Large intestine (tissue), 3 donors: Measurements from ENCODE around the gene HNF1B. TPM values are rescaled to one million over a fixed set of nuclear protein-coding genes. Genes with fewer than 3 reads are reported as not detected.

Experiments used
- DNase-seq, 2 donors: peaks; one replicate each; pipeline versions ENCODE4 v3.0.0 to v3.0.0-alpha.2; 2013
- H3K27ac ChIP-seq: one replicate; pipeline ENCODE4 v1.5.1; 2013; ENCODE audit warnings: low read length
- H3K27me3 ChIP-seq: 2 replicates; pipeline ENCODE4 v1.6.1; 2013; ENCODE audit warnings: low read length; ENCODE audit not compliant: control insufficient read depth, insufficient read depth
- H3K36me3 ChIP-seq: 2 replicates; pipeline ENCODE4 v1.6.1; 2013; ENCODE audit warnings: low read length; ENCODE audit not compliant: control insufficient read depth, insufficient read depth
- H3K4me1 ChIP-seq: one replicate; pipeline ENCODE4 v1.6.1; 2013; ENCODE audit warnings: low read length; ENCODE audit not compliant: control insufficient read depth, insufficient read depth
- H3K4me3 ChIP-seq: one replicate; pipeline ENCODE4 v1.5.1; 2013; ENCODE audit warnings: low read length
- H3K9me3 ChIP-seq: one replicate; pipeline ENCODE4 v1.6.1; 2013; ENCODE audit warnings: mild to moderate bottlenecking, low read depth, low read length, moderate library complexity; ENCODE audit not compliant: control insufficient read depth
- WGBS: methylation state at CpG from one replicate; pipeline ENCODE4 v1.1.5; 2013; ENCODE audit warnings: low lambda C conversion rate; ENCODE audit not compliant: insufficient coverage; 5-methylcytosine and 5-hydroxymethylcytosine counted together
- polyA plus RNA-seq: library from polyadenylated mRNA; unstranded; fragments of 120-200 nt; gene quantifications from one replicate; pipeline ENCODE4 v1.2.1, GENCODE V29; 2013

HNF1B gene
- polyA plus RNA-seq, 1 donor, result 21.5 TPM

DNA sequence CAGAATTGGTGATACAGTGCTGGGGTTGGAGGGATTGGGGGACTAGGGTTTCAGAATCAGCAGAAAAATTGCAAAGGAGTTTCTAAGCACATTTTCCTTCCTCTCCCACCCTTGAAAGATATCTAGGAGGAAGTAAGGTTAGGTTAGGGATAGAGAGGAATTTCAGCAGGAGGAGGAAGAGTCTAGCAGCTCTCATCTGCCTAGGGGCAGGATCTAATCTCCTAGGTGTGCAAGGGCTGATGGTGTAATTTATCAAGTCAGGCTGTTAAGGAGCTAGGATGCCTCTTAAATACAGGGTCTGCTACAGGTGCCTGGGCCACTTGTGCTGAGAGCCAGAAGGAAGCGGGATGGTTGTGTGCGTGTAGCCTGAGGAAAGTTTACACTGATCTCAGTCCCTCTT is 1.8 kb upstream of the HNF1B start:
- H3K9me3 ChIP-seq, result peaks cover 7% of the 10 kb centered on the region
- H3K4me3 ChIP-seq, result peak overlapping the region; percentile 85
- H3K4me1 ChIP-seq, result peaks cover 20% of the 10 kb centered on the region
- peaks cover 50% of the 10 kb centered on the region for H3K27me3 ChIP-seq
- H3K36me3 ChIP-seq, result no peaks in the 10 kb centered on the region
- peak overlapping the region; percentile 96 for H3K27ac ChIP-seq
- DNase-seq, result no peak
- no CpG with 5 or more reads among the region's 2 CpGs for whole genome bisulfite sequencing

DNA sequence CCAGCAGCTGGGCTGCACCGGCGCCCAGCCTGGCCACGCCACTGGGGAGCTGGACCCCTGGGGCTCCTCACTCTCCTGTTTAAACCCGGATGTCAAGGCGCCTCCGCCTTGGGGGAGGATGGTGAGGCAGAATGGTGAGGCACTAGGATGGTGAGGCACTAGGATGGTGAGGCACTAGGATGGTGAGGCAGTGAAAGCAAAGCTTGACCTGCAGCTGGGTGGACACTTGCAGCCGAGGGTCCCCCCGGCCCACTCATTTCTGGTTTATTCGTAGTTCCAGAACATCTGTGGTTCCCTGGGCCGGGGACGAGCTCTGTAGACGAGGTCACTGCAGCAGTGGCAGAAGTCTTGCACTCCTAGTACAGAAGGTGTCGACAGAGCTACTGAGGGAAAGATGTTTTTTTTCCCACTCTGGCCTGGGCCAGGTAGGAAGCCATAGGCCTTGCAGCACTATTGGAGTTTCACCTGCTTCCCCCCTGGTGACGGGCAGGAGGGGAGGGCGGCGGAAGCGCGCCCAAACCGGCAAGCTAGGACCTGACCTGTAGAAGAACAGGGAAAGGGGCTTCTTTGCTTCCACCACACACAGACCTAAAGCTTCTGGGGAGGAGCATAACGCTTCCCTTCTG is 1.1 kb upstream of the HNF1B start:
- Histone ChIP-seq H3K36me3 (no peaks in the 10 kb centered on the region), H3K4me1 (peaks cover 21% of the 10 kb centered on the region), H3K27me3 (peaks cover 51% of the 10 kb centered on the region), H3K27ac (peak overlapping the region; percentile 96), H3K4me3 (peak overlapping the region; percentile 85), H3K9me3 (peaks cover 7% of the 10 kb centered on the region)
- peak in 1 of 2 donors; percentile 46 for DNase-seq
- WGBS, result no CpG with 5 or more reads among the region's 20 CpGs

DNA sequence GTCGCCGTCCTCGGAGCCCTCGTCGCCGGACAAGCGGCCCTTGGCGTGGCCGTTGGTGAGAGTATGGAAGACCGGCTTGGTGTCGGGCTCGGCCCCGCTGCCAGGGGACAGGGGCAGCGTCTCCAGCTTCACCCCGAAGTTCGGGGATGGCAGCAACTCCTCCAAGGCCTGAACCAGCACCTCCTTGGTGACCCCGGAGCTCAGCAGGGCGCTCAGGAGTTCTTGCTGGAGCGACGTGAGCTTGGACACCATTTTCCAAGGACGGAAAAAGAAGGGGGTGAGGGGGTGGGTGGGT is 279 bp downstream of the HNF1B start:
- Histone ChIP-seq H3K36me3 (no peaks in the 10 kb centered on the region), H3K27ac (peak overlapping the region; percentile 96), H3K4me1 (peaks cover 31% of the 10 kb centered on the region), H3K9me3 (peaks cover 7% of the 10 kb centered on the region), H3K4me3 (peak overlapping the region; percentile 85), H3K27me3 (peaks cover 57% of the 10 kb centered on the region)
- DNase-seq, result peak in 1 of 2 donors; percentile 75
- no CpG with 5 or more reads among the region's 21 CpGs for WGBS

DNA sequence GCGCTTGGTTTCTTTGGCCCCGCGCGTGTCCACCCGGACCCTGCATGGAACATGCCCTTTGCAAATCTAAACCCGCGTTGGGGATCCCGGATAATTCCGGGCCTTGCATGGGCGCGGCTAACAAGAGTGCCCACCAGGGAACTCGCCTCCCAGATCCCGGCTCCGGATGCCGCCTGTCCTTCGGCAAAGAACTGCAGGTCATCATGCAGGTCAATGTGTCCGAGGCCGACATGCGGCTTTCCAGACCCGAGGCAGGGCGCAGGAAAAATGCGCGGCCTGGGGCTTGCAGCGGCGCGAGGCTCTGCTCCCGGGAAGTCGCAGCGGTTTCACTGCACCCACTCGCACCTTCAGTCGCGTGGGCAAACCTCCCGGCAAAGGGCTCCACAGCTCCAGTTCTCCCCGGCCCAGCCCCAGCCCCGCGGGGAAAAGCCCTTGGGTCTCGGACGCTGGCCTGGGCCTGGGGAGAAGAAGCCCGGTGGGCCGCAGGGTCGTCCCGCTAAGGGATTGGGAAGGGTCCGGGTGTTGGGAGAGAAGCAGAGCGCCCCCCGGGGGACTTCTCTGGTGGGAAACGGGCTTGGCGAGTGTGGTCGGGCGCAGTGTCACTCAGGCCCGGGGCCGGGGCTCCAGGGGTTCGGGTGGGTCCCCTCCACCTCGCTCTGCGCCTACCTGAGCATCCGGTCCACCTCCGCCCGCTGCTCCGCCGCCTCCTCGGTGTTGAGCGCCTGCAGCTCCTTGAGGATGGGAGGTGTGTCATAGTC is 805 bp downstream of the HNF1B start:
- Histone ChIP-seq H3K27me3 (peaks cover 61% of the 10 kb centered on the region), H3K4me3 (peak overlapping the region; percentile 85), H3K27ac (peak overlapping the region; percentile 96), H3K9me3 (peaks cover 7% of the 10 kb centered on the region), H3K36me3 (peaks cover under 1% of the 10 kb centered on the region), H3K4me1 (peaks cover 31% of the 10 kb centered on the region)
- peak in 1 of 2 donors; percentile 61 for DNase-seq
- WGBS, result no CpG with 5 or more reads among the region's 61 CpGs

DNA sequence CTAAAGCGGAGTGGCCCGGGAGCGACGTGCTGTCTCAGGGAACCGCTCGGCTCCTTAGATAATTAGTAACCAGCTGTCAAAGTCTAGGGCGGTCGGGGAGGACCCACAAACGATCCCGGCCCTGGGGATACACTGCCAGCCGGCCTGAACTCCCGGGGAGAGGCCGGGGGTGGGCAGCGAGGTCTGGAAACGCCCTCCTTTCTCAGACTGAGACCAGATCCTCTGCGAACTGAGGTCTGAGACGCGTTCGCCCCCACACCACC is 1.3 kb downstream of the HNF1B start:
- peaks cover 31% of the 10 kb centered on the region for H3K4me1 ChIP-seq
- H3K27me3 ChIP-seq, result peaks cover 61% of the 10 kb centered on the region
- H3K27ac ChIP-seq, result peak overlapping the region; percentile 96
- peak; percentile 83 to 93 for DNase-seq
- WGBS, result no CpG with 5 or more reads among the region's 19 CpGs
- peaks cover 5% of the 10 kb centered on the region for H3K36me3 ChIP-seq
- peaks cover 7% of the 10 kb centered on the region for H3K9me3 ChIP-seq
- H3K4me3 ChIP-seq, result peak overlapping the region; percentile 85

DNA sequence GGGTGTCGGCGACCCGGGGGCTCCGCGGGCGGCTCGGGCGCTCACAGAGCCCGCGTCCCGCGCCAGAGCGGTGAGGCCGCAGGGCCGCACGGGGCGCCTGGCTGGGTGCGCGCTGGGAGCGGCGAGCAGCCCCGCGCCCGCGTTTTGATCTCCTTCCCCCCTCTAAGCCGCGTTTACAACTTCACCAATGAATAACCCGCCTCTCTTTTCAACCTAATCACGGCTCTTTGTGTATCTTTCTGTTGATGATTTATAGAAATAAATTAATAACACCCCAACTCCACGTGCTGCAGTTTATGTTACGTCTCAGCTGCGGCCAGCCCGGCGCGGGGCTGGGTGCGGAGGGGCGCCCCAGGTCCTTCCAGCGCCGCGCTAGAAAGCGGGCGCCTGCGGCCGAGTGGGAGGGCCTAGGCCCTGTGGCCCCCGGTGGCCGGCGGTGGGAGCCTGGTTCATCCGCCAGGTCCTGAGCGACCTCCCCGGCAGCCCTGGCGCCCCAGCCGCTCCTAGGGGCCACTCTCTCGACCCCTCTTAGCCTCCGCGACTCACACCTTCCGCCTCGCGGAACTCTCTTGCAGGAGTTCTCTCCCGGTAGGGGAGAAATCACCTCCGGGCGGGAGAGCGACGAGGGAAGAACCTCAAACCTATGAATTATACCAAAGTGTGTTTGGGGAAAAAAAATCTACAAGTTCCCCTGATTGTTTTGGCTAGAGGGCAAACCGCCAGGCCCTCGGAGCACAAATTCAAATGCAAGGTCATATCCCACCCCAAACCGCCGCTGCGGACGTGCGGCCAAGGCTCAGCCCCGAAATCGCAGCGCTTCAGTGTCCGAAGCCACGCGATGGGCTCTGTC is 1.9 kb downstream of the HNF1B start:
- Histone ChIP-seq H3K27ac (peak overlapping the region; percentile 96), H3K9me3 (peaks cover 7% of the 10 kb centered on the region), H3K36me3 (peaks cover 5% of the 10 kb centered on the region), H3K27me3 (peaks cover 61% of the 10 kb centered on the region), H3K4me3 (peak overlapping the region; percentile 85), H3K4me1 (peaks cover 29% of the 10 kb centered on the region)
- 1% methylated on average over 15 of the region's 76 CpGs for WGBS
- DNase-seq, result peak; percentile 74 to 87

DNA sequence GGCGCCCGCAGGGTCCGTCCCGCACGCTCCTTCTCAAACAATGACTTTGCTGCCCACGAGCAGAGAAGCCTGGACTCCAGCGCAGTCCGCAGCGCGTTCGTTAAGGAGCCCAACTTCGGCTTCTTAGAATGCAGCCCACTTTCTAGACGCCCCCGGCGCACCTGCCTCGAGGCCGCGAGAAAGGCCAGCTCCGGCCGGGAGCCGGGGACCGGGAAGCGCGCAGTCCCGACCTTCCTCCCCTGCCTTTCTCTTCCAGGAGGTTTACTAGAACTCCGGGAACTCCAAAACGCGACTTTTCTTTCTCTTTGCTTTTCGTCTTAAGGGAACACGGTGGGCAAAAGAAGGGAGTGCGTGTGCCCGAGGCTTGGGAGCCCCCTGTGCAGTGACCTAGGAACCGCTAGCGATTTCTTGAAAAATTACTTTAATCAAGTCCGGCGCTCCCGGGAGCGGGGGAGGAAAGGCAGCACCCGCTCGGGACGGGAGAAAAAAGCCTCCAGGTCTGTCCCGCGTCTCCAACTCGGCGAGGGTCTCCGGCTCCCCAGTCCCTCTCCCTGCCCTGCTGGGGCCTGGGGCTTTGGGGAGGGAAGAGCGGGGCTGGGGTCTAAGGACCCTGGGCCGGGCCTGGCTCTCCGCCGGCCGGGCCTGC is 2.6 kb downstream of the HNF1B start:
- Histone ChIP-seq H3K36me3 (peaks cover 5% of the 10 kb centered on the region), H3K4me1 (peaks cover 21% of the 10 kb centered on the region), H3K9me3 (peaks cover 7% of the 10 kb centered on the region), H3K27ac (peak overlapping the region; percentile 96), H3K4me3 (peak overlapping the region; percentile 70), H3K27me3 (peaks cover 60% of the 10 kb centered on the region)
- WGBS, result no CpG with 5 or more reads among the region's 51 CpGs
- no peak for DNase-seq

DNA sequence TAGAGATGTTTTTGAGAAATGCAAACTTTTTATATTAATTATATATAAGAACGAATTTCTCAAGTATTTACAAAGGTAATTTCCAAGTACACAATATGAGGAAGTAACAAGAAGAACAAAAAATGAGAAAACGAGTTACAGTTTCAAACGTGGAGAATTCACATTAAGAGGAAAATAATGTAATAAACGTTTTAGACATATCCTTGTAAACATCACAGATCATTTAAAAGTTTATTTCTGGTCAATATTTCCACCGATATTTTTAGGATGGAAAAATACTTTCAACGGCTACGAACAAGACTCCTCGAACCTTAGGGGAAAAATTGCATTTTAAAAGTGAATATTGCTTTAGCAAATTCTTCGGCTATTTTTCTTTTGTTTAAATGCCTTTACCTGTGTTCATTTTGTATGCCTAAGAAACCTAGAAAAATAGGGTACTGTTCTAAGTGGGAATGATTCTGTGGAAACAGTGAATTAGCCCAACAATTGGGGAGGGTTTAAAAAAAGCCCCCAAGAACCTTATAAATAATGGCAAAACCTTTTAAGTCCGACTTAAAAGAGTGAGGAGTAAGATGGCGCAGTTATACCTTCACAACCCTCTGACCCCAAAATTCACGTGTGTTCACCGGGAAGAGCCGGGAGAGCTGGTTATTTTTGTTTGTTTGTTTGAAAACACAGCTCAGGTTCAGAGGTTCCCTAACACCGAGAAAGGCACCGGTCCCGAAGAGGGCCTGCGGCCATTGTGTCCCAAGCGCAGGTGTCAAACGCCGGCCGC is 3.3 kb downstream of the HNF1B start:
- Histone ChIP-seq H3K9me3 (peaks cover 7% of the 10 kb centered on the region), H3K27ac (peak overlapping the region; percentile 96), H3K36me3 (peaks cover 8% of the 10 kb centered on the region), H3K4me3 (peak overlapping the region; percentile 70), H3K27me3 (peaks cover 52% of the 10 kb centered on the region), H3K4me1 (peaks cover 15% of the 10 kb centered on the region)
- WGBS, result 8% methylated on average over 8 of the region's 22 CpGs
- peak in 1 of 2 donors; percentile 68 for DNase-seq

DNA sequence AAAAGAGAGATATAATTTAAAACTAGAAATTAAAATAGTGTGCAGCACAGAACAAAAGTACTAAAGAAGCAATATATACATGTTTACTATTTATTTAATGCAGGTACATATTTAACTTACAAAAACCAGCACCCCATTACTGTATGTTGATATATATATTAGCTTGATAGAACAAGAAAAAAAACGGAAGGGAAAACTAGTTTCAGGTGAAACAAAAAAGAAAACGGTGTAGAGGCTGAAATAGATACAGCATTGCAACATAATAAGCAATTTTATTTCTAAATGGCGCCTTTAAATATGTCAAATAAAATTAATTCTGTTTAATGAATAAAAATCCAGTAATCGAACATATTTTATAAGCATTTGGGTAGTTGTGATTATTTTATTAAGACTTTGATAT is 3.9 kb downstream of the HNF1B start:
- Histone ChIP-seq H3K9me3 (peaks cover 7% of the 10 kb centered on the region), H3K4me3 (peak overlapping the region; percentile 70), H3K27me3 (peaks cover 48% of the 10 kb centered on the region), H3K27ac (peak overlapping the region; percentile 96), H3K4me1 (peaks cover 14% of the 10 kb centered on the region), H3K36me3 (peaks cover 14% of the 10 kb centered on the region)
- DNase-seq, result no peak
- 20% methylated on average over 4 of the region's 4 CpGs for WGBS
